Lung (tissue), 12 donors: ENCODE data around the gene XPO1. TPM values are rescaled to one million over a fixed set of nuclear protein-coding genes. Genes with fewer than 3 reads are reported as not detected.
"Not testable (repeated sequence)": the region's sequence is repeated elsewhere in the genome, so short reads cannot be mapped to it uniquely, and the experiment has no call there.

Experiments
- ATAC-seq: fragments of 200-7000 bp; cut with Tn5 transposase; one replicate; pipeline ENCODE4 v1.9.1; 2020; ENCODE audit warnings: moderate number of reproducible peaks; ENCODE audit not compliant: insufficient read depth, low FRiP score
- DNase-seq, 3 donors: peaks; one replicate each; pipeline ENCODE4 v3.0.0-alpha.2; 2013 to 2017
- H3K27ac ChIP-seq, 2 donors: one replicate each; pipeline ENCODE4 v1.5.1; 2013; ENCODE audit warnings: mild to moderate bottlenecking in 2 of 2, moderate library complexity in 2 of 2, control low read depth in 1 of 2, inconsistent platforms in 1 of 2, low read depth in 1 of 2, low read length in 1 of 2
- H3K27me3 ChIP-seq, 3 donors: one replicate each; pipeline ENCODE4 v1.5.1; 2013; ENCODE audit warnings: low read length in 2 of 3; ENCODE audit not compliant: control insufficient read depth in 3 of 3, insufficient read depth in 3 of 3
- H3K36me3 ChIP-seq, 4 donors: one replicate each; pipeline ENCODE4 v1.5.1; 2013; ENCODE audit warnings: low read length in 4 of 4, mild to moderate bottlenecking in 1 of 4, moderate library complexity in 1 of 4; ENCODE audit not compliant: control insufficient read depth in 4 of 4, insufficient read depth in 4 of 4
- H3K4me1 ChIP-seq, 5 donors: one replicate each; pipeline ENCODE4 v1.5.1; 2013; ENCODE audit warnings: low read length in 5 of 5, mild to moderate bottlenecking in 2 of 5, moderate library complexity in 1 of 5; ENCODE audit not compliant: control insufficient read depth in 5 of 5, insufficient read depth in 5 of 5
- H3K4me3 ChIP-seq: one replicate; pipeline ENCODE4 v1.5.1; 2013; ENCODE audit warnings: mild to moderate bottlenecking, control low read depth, moderate library complexity
- H3K9ac ChIP-seq, 2 donors: one replicate each; pipeline ENCODE4 v1.5.1; 2013; ENCODE audit warnings: low read length in 2 of 2, control low read depth in 1 of 2; ENCODE audit not compliant: insufficient read depth in 1 of 2
- H3K9me3 ChIP-seq, 4 donors: one replicate each; pipeline ENCODE4 v1.5.1; 2013; ENCODE audit warnings: low read length in 3 of 4, mild to moderate bottlenecking in 1 of 4, moderate library complexity in 1 of 4; ENCODE audit not compliant: control insufficient read depth in 4 of 4, insufficient read depth in 3 of 4
- WGBS, 2 donors: extraction: QIAGEN DNeasy Blood & Tissue Kit; methylation state at CpG; one replicate each; pipeline ENCODE4 v1.1.7; 2013; 5-methylcytosine and 5-hydroxymethylcytosine counted together
- polyA plus RNA-seq, 2 donors: library from polyadenylated mRNA; stranded (reverse); fragments of 200-250 nt; gene quantifications; one replicate each; pipeline ENCODE4 v1.2.1, GENCODE V29; 2013
- total RNA-seq, 2 donors: library from RNA; depleted of rRNA in 1 of 2; stranded (reverse); fragments of >200 nt in 1 of 2; gene quantifications; one replicate each; pipeline ENCODE4 v1.2.1, GENCODE V29; 2014 to 2021
- TF ChIP-seq, protein P1 (sequence below): IDR thresholded peaks from 2 replicates; pipeline ENCODE4 v1.5.1; 2012; ENCODE audit warnings: mild to moderate bottlenecking; ENCODE audit errors: control extremely low read depth, extremely low read depth
- donor health status: control.
- donor health status: control.
- donor health status: Bipolar disorder and iron deficiency.
- donor health status: healthy.
- donor health status: DM: yes; HTN: yes; CAD: no.

Gene XPO1
- total and polyA plus RNA-seq, 4 donors: 57.9 to 568 (median 85.9) TPM

DNA sequence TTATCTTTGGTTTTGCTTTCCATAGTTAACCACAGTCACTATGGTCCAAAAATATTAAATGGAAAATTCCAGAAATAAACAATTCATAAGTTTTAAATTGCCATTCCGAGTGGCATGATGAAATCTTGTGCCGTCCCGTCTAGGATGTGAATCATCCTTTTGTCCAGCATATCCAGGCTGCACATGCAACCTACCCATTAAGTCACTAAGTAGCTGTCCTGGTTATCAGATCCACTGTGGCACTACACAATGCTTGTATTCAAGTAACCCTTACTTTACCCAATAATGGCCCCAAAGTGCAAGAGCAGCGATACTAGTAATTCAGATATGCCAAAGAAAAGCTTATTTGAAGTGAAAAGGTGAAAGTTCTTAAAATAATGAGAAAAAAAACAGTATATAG lies 78.0 kb downstream of the XPO1 start:
- Histone ChIP-seq H3K4me3 (no peak overlapping the region), H3K4me1 (peaks cover 0 to 23% (median 0%) of the 10 kb centered on the region in 5 donors), H3K36me3 (no peaks in the 10 kb centered on the region), H3K27me3 (no peaks in the 10 kb centered on the region), H3K27ac (peak overlapping the region in 1 of 2 donors; percentile 59), H3K9ac (no peak overlapping the region), H3K9me3 (no peaks in the 10 kb centered on the region)
- TF ChIP-seq, protein P1, sequence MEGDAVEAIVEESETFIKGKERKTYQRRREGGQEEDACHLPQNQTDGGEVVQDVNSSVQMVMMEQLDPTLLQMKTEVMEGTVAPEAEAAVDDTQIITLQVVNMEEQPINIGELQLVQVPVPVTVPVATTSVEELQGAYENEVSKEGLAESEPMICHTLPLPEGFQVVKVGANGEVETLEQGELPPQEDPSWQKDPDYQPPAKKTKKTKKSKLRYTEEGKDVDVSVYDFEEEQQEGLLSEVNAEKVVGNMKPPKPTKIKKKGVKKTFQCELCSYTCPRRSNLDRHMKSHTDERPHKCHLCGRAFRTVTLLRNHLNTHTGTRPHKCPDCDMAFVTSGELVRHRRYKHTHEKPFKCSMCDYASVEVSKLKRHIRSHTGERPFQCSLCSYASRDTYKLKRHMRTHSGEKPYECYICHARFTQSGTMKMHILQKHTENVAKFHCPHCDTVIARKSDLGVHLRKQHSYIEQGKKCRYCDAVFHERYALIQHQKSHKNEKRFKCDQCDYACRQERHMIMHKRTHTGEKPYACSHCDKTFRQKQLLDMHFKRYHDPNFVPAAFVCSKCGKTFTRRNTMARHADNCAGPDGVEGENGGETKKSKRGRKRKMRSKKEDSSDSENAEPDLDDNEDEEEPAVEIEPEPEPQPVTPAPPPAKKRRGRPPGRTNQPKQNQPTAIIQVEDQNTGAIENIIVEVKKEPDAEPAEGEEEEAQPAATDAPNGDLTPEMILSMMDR: no peak
- no peak for DNase-seq
- 48 to 76% methylated on average over 4 of the region's 4 CpGs for WGBS, 2 donors
- ATAC-seq: peak; percentile 53

DNA sequence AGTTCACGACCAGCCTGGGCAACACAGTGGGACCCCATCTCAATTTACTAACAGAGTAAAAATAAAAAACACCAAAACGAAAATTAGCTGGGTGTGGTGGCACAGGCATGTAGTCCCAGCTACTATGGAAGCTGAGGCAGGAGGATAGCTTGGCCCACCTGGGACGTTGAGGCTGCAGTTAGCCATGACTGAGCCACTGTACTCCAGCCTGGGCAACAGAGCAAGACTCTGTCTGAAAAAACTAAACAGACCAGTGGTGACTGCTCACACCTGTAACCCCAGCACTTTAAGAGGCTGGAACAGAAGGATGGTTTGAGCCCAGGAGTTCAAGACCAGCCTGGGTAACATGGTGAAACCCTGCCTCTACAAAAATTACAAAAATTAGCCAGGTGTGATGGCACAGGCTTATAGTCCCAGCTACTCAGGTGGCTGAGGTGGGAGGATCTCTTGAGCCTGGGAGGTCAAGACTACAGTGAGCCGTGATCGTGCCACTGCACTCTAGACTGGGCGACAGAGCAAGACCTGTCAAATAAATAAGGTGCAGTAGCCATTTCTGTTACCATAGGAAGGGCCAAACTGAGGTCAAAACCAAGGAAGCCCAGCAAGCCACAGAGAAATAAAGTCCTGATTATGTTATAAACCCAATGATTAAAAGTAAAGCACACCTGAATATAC lies 81.3 kb downstream of the XPO1 start:
- H3K4me3 ChIP-seq: no peak overlapping the region
- no peaks in the 10 kb centered on the region for H3K9me3 ChIP-seq
- ATAC-seq (no peak), DNase-seq (no peak)
- no peaks in the 10 kb centered on the region for H3K27me3 ChIP-seq
- no peaks in the 10 kb centered on the region for H3K36me3 ChIP-seq
- no peak overlapping the region for H3K27ac ChIP-seq
- TF ChIP-seq, protein P1: no peak
- H3K4me1 ChIP-seq: peaks cover 0 to 14% (median 0%) of the 10 kb centered on the region in 5 donors
- 91 to 96% methylated on average over 6 of the region's 6 CpGs for WGBS, 2 donors
- H3K9ac ChIP-seq: no peak overlapping the region

DNA sequence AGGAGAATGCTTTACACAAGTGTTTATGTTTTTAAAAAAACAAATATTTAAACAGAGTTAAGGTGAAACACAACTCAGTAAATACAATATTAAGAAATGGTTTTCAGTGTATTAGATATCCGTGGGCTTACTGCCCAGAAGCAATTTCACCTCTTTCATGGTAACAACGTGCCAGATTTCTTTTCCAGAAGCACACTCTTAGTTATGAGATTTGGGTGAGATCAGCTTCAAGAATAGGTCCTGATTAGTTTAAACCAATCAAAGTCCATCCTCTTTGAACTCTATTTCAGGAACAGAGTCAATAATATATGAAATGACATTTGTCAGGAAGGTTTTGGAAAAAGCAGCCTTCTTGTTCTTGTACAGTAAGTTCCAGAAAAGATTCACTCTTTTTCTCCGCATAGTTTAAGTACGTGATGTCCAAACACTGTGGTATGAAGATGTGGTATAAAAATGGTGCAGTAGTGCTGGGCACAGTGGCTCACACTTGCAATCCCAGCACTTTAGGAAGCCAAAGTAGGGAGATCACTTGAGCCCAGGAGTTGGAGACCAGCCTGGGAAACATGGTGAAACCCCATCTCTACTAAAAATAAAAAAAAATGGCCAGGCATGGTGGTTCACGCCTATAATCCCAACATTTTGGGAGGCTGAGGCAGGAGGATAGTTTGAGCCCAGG lies 81.9 kb downstream of the XPO1 start:
- DNase-seq (no peak), ATAC-seq (no peak)
- Histone ChIP-seq H3K27ac (peak overlapping the region in 1 of 2 donors; percentile 15), H3K9ac (no peak overlapping the region), H3K4me3 (no peak overlapping the region), H3K9me3 (no peaks in the 10 kb centered on the region), H3K36me3 (peaks cover 0 to 2% (median 0%) of the 10 kb centered on the region in 4 donors), H3K4me1 (peaks cover 0 to 14% (median 0%) of the 10 kb centered on the region in 5 donors), H3K27me3 (no peaks in the 10 kb centered on the region)
- TF ChIP-seq, protein P1: no peak
- WGBS, 2 donors: 67 to 81% methylated on average over 5 of the region's 5 CpGs

DNA sequence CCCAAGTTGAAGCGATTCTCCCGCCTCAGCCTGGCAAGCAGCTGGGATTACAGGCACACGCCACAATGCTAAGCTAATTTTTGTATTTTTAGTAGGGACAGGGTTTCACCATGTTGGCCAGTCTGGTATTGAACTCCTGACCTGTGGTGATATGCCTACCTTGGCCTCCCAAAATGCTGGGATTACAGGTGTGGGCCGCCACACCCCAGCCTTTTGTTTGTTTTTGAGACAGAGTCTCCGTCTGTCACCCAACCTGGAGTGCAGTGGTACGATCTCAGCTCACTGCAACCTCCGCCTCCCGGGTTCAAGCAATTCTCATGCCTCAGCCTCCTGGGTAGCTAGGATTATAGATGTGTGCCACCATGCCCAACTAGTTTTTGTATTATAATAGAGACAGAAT lies 83.2 kb downstream of the XPO1 start:
- H3K9ac ChIP-seq, H3K36me3 ChIP-seq, DNase-seq, ATAC-seq, H3K4me3 ChIP-seq, H3K9me3 ChIP-seq, H3K27me3 ChIP-seq, H3K27ac ChIP-seq: not testable (repeated sequence)
- WGBS, 2 donors: 96 to 97% methylated on average over 8 of the region's 8 CpGs
- peaks cover 0 to 17% (median 0%) of the 10 kb centered on the region in 5 donors for H3K4me1 ChIP-seq
